Endothelial cell of umbilical vein (primary cell): ENCODE data around the gene CFI.

Experiments
- EZH2 ChIP-seq: IDR thresholded peaks from 2 replicates; pipeline ENCODE4 v1.6.1; 2012; ENCODE audit warnings: borderline replicate concordance, low read depth, mild to moderate bottlenecking, moderate library complexity, low read length, inconsistent platforms; ENCODE audit not compliant: severe bottlenecking
- JUN ChIP-seq: IDR thresholded peaks from 2 replicates; pipeline ENCODE4 v1.6.1; 2011; ENCODE audit warnings: borderline replicate concordance, low read depth; ENCODE audit not compliant: insufficient read length, insufficient read depth
- POLR2A ChIP-seq: IDR thresholded peaks from 2 replicates; pipeline ENCODE4 v1.6.1; 2012; ENCODE audit warnings: low read depth, mild to moderate bottlenecking, control low read depth, low read length
- POLR2AphosphoS5 ChIP-seq: IDR thresholded peaks from 2 replicates; pipeline ENCODE4 v1.6.1; 2012; ENCODE audit warnings: low read depth, mild to moderate bottlenecking, control low read depth, low read length, moderate library complexity; ENCODE audit not compliant: insufficient read depth
- TF ChIP-seq, protein P1 (sequence below), 2 donors: IDR thresholded peaks; 1 replicate in 1 of 2; 2 replicates in 1 of 2; pipeline ENCODE4 v1.5.1; 2011; ENCODE audit warnings: low read length in 2 of 2, mild to moderate bottlenecking in 2 of 2, moderate library complexity in 2 of 2, control low read depth in 1 of 2, inconsistent platforms in 1 of 2, low read depth in 1 of 2; ENCODE audit not compliant: insufficient read depth in 1 of 2; ENCODE audit errors: extremely low read depth in 1 of 2

DNA sequence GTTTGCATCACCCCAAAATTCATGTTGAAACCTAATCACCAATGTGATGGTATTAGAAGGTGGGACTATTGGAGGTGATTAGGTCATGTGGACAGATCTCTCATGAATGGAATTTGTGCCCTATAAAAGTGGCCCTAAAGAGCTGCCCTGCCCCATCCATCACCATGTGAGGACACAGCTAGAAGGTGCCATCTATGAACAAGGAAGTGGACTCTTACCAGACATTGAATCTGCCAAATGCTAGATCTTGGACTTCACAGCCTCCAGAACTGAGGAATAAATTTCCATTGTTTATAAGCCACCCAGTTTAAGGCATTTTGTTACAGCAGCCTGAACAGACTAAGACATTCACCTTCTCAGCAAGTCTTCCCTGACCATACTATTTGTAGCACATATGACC lies 79.4 kb downstream of the CFI start:
- TF ChIP-seq, protein P1, sequence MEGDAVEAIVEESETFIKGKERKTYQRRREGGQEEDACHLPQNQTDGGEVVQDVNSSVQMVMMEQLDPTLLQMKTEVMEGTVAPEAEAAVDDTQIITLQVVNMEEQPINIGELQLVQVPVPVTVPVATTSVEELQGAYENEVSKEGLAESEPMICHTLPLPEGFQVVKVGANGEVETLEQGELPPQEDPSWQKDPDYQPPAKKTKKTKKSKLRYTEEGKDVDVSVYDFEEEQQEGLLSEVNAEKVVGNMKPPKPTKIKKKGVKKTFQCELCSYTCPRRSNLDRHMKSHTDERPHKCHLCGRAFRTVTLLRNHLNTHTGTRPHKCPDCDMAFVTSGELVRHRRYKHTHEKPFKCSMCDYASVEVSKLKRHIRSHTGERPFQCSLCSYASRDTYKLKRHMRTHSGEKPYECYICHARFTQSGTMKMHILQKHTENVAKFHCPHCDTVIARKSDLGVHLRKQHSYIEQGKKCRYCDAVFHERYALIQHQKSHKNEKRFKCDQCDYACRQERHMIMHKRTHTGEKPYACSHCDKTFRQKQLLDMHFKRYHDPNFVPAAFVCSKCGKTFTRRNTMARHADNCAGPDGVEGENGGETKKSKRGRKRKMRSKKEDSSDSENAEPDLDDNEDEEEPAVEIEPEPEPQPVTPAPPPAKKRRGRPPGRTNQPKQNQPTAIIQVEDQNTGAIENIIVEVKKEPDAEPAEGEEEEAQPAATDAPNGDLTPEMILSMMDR (IDR thresholded peaks at IDR 0.05; ENCODE audit: extremely low read depth in 1 of 2, insufficient read depth in 1 of 2, low read depth in 1 of 2, low read length in 2 of 2): no peak
- no peak for TF ChIP-seq POLR2A
- no peak for TF ChIP-seq POLR2AphosphoS5
- TF ChIP-seq JUN: no peak
- no peak for TF ChIP-seq EZH2
